HG02571 (cell line): Measurements from ENCODE around the gene BHMT.
"Not testable (repeated sequence)": the region's sequence is repeated elsewhere in the genome, so short reads cannot be mapped to it uniquely, and the experiment has no call there.

ENCODE experiments used
- ATAC-seq: cut with Tn5 transposase; IDR thresholded peaks from one replicate; pipeline ENCODE4 v1.9.1; 2021; ENCODE audit warnings: mild to moderate bottlenecking, moderate library complexity; ENCODE audit not compliant: unreplicated experiment

Gene BHMT

GRCh38 chr5:79109527-79110492, 1.8 kb upstream of the BHMT start:
- ATAC-seq, result no peak

DNA sequence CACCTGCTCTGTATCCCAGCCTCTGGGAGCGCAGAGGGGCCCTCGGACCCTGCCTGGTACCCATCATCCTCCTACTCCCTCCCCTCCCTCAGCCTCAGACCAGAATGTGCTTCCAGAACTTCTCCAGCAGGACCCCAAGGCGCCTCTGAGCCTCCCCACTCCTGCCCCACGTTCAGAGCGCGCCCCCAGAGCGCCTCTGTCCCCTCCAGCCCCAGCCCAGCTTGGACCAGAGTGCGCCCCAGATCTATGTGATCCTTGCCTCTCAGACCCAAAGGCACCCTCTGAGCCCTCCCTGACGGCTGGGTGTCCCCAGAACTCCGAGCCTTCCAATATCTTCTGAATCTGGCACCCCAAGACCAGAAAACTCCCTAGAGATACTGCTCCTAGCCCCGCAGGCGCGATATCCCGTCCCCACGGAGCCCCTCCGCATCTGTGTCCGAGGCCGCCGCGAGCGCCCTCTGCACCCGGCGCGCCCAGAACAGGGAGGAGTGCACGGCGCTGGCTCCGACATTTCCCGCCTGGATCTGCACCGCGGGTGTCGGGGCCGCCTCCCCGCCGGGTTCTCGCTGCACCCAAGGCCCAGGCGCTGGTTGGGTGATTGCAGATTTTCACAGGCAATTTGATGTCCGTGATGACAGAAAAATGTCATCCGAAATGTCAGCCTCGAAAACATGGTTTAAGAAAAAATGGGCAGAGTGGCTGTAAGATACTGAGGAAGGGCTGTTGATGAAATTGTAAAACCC, 522 bp downstream of the BHMT start:
- no peak for ATAC-seq

DNA sequence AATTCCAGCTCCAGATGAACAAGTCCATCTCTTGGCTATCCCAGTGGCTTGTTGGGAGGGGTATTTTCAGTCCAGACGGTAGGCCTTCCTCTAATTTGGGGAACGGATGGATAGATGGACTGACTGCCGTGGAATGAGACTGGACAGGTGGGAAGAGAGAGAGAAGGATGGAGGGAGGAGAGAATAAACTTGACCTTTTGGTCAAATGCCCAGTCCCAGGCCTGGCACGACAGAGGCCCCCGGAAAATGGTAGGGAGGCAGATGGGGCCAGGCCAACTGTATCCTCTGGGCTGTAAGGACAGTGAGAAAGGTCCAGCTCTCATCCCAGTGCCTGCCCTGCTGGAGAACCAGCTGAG, 1.1 kb downstream of the BHMT start:
- no peak for ATAC-seq

- ATAC-seq, result no peak
Observed at GRCh38 chr5:79119486-79119885, 7.9 kb downstream of the BHMT start.

DNA sequence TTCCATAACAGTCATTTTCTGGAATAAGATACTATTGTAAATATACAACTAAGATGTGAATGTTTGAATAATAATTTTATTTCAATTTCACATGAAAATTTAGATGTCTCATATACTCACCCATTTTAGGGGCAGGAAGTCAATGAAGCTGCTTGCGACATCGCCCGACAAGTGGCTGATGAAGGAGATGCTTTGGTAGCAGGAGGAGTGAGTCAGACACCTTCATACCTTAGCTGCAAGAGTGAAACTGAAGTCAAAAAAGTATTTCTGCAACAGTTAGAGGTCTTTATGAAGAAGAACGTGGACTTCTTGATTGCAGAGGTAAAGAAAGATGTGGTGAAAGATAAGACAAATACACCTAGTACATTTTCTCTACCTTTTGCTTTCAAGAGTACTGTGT, 8.6 kb downstream of the BHMT start:
- no peak for ATAC-seq

GRCh38 chr5:79122973-79123372, 11.4 kb downstream of the BHMT start:
- ATAC-seq, result no peak

DNA sequence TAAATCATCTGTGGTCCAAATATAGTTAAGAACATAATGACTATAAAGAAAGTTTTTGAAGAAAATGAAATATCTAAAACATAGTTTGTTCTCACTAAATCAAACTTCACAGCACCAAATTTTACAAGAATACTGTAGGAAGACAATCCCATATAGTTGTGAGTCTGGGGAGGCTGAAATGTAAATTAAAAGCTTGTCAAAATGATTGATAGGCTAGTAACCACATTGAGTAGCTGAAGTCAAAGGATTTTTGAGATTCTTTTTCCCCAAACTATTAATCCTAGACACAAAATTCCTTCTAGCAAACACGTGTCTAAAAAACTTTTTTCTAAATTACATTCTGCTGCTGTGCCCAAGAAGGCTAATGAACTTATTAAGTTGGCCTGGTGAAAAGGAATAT, 13.0 kb downstream of the BHMT start:
- no peak for ATAC-seq

DNA sequence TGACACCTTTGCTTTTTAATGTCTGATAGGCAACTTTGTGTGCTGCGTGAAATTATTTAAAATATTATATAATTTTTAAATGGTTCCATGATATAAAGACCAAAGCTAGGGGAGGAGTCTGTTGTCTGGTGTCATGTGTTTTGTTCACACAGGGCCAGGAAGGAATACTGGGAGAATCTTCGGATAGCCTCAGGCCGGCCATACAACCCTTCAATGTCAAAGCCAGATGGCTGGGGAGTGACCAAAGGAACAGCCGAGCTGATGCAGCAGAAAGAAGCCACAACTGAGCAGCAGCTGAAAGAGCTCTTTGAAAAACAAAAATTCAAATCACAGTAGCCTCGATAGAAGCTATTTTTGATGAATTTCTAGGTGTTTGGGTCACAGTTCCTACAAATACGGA, 19.2 kb downstream of the BHMT start:
- no peak for ATAC-seq

- ATAC-seq, result no peak
Observed at GRCh38 chr5:79133121-79133656, 21.6 kb downstream of the BHMT start.

DNA sequence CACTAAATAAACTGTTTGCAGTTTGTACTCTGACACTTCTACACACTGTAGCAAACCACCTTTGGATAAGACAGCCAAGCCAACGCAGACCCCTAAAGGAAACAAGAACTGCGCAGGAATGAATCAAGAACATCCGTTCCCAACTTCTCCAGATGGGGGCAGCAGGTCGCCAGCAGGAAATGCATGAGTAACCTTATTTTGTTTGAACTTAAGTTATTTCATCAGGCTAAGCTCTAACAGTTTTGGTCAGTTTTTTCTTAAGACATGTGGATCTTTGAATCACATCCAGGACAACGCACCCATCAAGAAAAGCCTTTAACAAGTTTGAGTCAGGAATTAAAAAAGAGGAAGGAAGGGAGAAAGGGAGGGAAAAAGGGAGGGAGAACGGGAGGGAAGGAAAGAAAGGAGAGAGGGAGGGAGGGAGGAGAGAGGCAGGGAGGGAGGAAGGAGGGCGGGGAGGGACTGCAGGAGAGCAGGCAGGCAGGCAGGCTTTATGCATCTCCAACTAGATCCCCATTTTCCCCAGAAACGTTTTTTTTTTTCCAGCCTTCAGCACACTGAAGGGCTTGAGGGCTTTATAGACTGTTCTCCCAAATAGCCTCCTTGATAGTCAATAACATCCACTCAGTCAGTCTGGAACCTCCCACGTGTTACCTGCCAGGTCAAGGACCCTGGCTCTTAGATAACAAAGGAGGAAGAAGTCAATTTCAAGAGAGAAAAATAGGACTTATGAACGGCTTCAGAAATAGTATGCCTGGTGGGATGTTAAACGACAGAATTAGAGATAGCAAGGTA, 22.2 kb downstream of the BHMT start:
- no peak for ATAC-seq

GRCh38 chr5:79135790-79136553, 24.4 kb downstream of the BHMT start:
- ATAC-seq, result no peak

GRCh38 chr5:79136618-79137017, 25.0 kb downstream of the BHMT start:
- no peak for ATAC-seq

DNA sequence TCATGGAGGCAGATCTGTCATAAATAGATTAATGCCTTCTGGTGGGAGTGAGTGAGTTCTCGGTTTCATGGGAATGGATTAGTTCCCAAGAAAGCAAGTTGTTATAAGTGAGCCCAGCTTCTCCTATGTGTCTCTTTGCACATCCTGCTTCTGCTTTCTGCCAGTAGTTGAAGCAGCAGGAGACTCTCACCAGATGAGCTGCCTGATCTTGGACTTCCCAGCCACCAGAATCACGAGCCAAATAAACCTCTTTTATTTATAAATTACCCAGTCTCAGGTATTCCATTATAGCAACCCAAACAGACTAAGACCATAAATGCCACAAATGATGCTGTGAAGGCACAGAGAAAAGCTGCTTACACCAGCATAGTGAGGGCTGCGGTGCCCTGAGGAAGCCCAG, 28.9 kb downstream of the BHMT start:
- no peak for ATAC-seq

DNA sequence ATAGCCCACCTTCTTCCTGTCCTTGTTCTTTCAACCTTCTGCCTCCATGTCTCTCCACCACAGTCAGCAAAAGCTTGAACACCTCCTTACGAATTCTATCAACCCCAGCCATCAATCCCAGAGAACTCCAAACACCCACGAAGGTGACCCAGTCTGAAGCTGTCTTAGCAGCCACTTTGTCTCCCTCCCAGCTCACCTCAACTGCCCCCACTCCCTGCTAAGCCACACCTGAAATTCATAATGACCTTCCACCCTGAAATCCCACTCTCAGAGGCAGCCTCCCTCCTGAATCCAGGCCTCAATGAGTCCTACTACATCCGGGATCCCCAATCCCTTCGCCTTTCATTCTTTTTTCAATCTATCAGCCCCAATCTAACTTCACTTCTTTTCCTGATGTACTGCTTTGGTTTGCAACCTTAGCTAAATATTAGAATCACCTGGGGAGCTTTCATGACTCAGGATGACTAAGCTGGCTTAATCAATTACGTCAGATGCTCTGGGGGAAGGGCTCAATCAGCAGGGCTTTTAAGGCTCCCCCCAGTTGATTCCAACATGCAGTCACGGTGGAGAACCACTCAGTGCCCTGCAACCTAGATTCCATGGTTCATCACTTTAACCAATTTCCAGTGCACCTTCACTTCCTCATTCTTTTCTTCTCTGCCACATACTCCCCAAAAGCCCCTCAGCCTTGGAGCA, 32.2 kb downstream of the BHMT start:
- ATAC-seq, result no peak

GRCh38 chr5:79147076-79147475, 35.5 kb downstream of the BHMT start:
- no peak for ATAC-seq

- no peak for ATAC-seq
Observed at GRCh38 chr5:79149433-79149832, 37.8 kb downstream of the BHMT start.

GRCh38 chr5:79151942-79152671, 40.5 kb downstream of the BHMT start:
- ATAC-seq, result no peak

DNA sequence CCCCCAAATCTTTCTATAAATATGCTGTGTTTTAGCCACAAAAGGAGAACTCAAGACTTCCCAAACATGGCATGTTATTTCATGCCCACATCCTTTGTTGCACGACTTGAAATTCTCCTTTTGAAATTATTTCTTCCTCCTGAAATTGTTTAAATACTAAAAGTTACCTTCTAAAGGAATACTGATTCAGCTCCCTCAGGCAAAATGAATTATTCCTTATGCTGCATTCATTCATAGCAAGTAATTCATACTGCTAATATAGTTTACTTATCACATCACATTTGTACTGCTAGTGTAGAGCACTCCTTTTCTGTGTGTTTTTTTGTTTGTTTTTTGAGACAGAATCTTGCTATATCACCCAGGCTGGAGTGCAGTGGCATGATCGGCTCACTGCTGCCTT, 45.7 kb downstream of the BHMT start:
- ATAC-seq, result no peak

GRCh38 chr5:79161647-79162046, 50.0 kb downstream of the BHMT start:
- not testable (repeated sequence) for ATAC-seq
